Measurements from ENCODE around the gene PSMD14.

PSMD14 gene

DNA sequence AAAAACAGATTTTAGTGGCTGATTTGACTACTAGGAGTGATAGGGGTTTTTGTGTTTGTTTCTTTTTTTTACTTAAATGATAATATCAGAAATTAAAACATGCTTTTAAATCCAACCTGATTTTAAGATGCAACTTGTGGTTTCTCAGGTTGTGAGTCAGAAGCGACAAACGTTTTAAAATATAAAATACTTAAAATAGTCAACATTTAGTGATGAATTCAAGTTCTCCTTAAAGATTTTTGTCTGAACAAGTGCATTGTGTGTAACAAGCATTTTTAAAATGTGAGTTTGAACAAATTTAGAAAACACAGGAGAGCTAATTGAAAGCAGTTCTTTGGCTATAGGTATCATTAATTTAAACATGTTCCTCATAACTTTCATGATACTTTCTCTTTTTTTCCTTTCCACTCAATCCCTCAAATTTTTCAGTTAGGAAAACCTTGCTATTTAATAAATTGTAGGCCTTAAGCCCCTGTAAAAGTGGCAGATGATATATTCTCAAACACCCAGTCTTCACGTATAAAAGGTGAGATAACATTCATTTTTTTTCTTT lies 111.5 kb downstream of the PSMD14 start:
- Histone ChIP-seq H3K4ac (ENCODE audit: low read depth in 1 of 2, low read length in 2 of 2) (no peak overlapping the region), H3K18ac (ENCODE audit: low read depth in 1 of 2, low read length in 2 of 2) (no peak overlapping the region), H2AFZ (ENCODE audit: low read depth, low read length) (no peak overlapping the region), H2BK120ac (ENCODE audit: low read depth, low read length) (no peak overlapping the region), H3K36me3 (ENCODE audit: control insufficient read depth in 1 of 2, insufficient read depth in 2 of 2, low read depth in 1 of 2, low read length in 2 of 2) (no peaks in the 10 kb centered on the region), H3K23ac (ENCODE audit: low read length in 2 of 2) (no peak overlapping the region), H3K9me3 (ENCODE audit: control insufficient read depth, low read length) (no peaks in the 10 kb centered on the region), H3K14ac (ENCODE audit: low read length in 2 of 2) (no peak overlapping the region), H2BK5ac (ENCODE audit: low read depth, low read length, poor library complexity, severe bottlenecking) (no peak overlapping the region), H3K27ac (ENCODE audit: low read length, poor library complexity, severe bottlenecking) (no peak overlapping the region), H3K79me1 (replicated peaks; ENCODE audit: low read length, poor library complexity, severe bottlenecking) (no peaks in the 10 kb centered on the region), H4K91ac (ENCODE audit: low read length) (no peak overlapping the region), H4K8ac (ENCODE audit: low read length) (no peak overlapping the region), H2BK15ac (ENCODE audit: low read depth, poor library complexity, severe bottlenecking) (no peak overlapping the region), H2AK5ac (ENCODE audit: low read length, severe bottlenecking) (no peak overlapping the region), H3K4me2 (ENCODE audit: low read length, poor library complexity, severe bottlenecking) (no peak overlapping the region), H2BK12ac (ENCODE audit: low read length in 2 of 2) (no peak overlapping the region), H3K27me3 (ENCODE audit: control insufficient read depth in 1 of 2, insufficient read depth in 1 of 2, low read length in 2 of 2) (peaks cover 88 to 100% of the 10 kb centered on the region in 2 experiments), H3K9ac (ENCODE audit: low read length) (no peak overlapping the region), H3K4me1 (ENCODE audit: control insufficient read depth, insufficient read depth, low read depth, low read length) (peaks cover 30% of the 10 kb centered on the region), H3K4me3 (ENCODE audit: insufficient read depth in 1 of 2, low read depth in 1 of 2, low read length in 2 of 2) (no peak overlapping the region)
- WGBS: no CpG with 5 or more reads among the region's 3 CpGs
- DNase-seq: no peak

DNA sequence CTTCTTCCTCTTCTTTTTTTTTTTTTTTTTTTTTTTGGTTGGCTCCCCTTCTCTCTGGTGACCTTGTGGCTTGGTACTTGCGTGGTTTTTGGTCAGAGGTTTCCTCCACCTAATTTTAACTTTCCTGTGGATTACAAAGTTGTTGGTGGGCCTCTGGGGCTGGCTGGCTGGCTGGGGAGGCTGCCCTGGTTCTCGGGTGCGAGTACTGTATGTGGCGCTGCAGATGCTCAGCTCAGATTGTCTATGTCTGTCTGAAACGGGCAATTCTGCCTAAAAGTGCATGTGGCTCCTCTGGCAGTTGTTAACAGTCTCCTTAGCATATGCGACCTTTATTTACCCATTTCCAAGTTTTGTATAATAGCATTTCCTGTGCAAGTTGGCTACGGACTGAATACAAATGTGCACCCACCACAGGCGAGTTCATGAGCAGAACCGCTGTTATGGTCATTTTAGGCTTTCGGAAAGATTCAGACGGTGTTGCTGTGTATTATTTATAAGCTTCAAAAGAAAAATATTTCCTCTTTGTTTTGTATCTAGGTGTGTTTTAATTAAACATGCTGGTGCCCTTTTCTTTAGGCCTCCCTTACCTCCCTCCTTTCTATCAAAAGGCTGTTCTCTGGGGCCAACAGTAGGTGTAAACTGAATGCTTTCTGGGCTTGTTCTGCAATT lies 112.3 kb downstream of the PSMD14 start:
- Histone ChIP-seq H3K4ac (ENCODE audit: low read depth in 1 of 2, low read length in 2 of 2) (no peak overlapping the region), H3K27ac (ENCODE audit: low read length, poor library complexity, severe bottlenecking) (peak overlapping the region; percentile 19), H2BK120ac (ENCODE audit: low read depth, low read length) (no peak overlapping the region), H3K14ac (ENCODE audit: low read length in 2 of 2) (no peak overlapping the region), H3K27me3 (ENCODE audit: control insufficient read depth in 1 of 2, insufficient read depth in 1 of 2, low read length in 2 of 2) (peaks cover 87 to 100% of the 10 kb centered on the region in 2 experiments), H4K8ac (ENCODE audit: low read length) (no peak overlapping the region), H3K9ac (ENCODE audit: low read length) (no peak overlapping the region), H2BK5ac (ENCODE audit: low read depth, low read length, poor library complexity, severe bottlenecking) (no peak overlapping the region), H2BK15ac (ENCODE audit: low read depth, poor library complexity, severe bottlenecking) (no peak overlapping the region), H3K9me3 (ENCODE audit: control insufficient read depth, low read length) (no peaks in the 10 kb centered on the region), H3K18ac (ENCODE audit: low read depth in 1 of 2, low read length in 2 of 2) (no peak overlapping the region), H4K91ac (ENCODE audit: low read length) (no peak overlapping the region), H3K79me1 (replicated peaks; ENCODE audit: low read length, poor library complexity, severe bottlenecking) (no peaks in the 10 kb centered on the region), H3K4me3 (ENCODE audit: insufficient read depth in 1 of 2, low read depth in 1 of 2, low read length in 2 of 2) (no peak overlapping the region), H3K4me2 (ENCODE audit: low read length, poor library complexity, severe bottlenecking) (no peak overlapping the region), H2AK5ac (ENCODE audit: low read length, severe bottlenecking) (no peak overlapping the region), H3K23ac (ENCODE audit: low read length in 2 of 2) (no peak overlapping the region), H2BK12ac (ENCODE audit: low read length in 2 of 2) (no peak overlapping the region), H3K36me3 (ENCODE audit: control insufficient read depth in 1 of 2, insufficient read depth in 2 of 2, low read depth in 1 of 2, low read length in 2 of 2) (no peaks in the 10 kb centered on the region), H3K4me1 (ENCODE audit: control insufficient read depth, insufficient read depth, low read depth, low read length) (peaks cover 24% of the 10 kb centered on the region), H2AFZ (ENCODE audit: low read depth, low read length) (no peak overlapping the region)
- WGBS: 14% methylated on average over 3 of the region's 11 CpGs
- DNase-seq: no peak

DNA sequence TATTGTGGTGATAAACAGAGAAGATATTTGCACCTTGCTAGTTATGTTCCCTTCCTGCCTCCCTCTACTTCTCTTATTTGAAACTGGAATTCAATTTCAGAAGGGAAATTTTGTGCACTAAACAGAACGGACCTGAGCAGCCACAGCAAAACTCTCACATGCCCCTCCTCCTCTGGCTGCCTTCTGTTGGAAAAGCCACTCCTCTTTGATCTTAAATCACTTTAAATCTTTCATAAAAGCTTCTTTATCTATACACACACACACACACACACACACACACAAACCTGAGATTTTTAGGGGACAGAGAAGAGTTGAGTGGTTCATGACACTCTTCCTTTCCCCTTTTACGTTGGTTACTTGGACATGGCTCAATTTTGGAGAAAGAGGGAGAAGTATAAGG lies 113.5 kb downstream of the PSMD14 start:
- H3K23ac ChIP-seq (ENCODE audit: low read length in 2 of 2): no peak overlapping the region
- H3K14ac ChIP-seq (ENCODE audit: low read length in 2 of 2): no peak overlapping the region
- 9% methylated on average over 1 of the region's 2 CpGs for WGBS
- no peaks in the 10 kb centered on the region for H3K9me3 ChIP-seq (ENCODE audit: control insufficient read depth, low read length)
- H3K27me3 ChIP-seq (ENCODE audit: control insufficient read depth in 1 of 2, insufficient read depth in 1 of 2, low read length in 2 of 2): peaks cover 83 to 100% of the 10 kb centered on the region in 2 experiments
- H3K4ac ChIP-seq (ENCODE audit: low read depth in 1 of 2, low read length in 2 of 2): no peak overlapping the region
- H3K4me2 ChIP-seq (ENCODE audit: low read length, poor library complexity, severe bottlenecking): no peak overlapping the region
- no peak overlapping the region for H4K8ac ChIP-seq (ENCODE audit: low read length)
- H2BK12ac ChIP-seq (ENCODE audit: low read length in 2 of 2): no peak overlapping the region
- no peak overlapping the region for H3K9ac ChIP-seq (ENCODE audit: low read length)
- no peak overlapping the region for H2BK120ac ChIP-seq (ENCODE audit: low read depth, low read length)
- no peak overlapping the region for H2AFZ ChIP-seq (ENCODE audit: low read depth, low read length)
- peaks cover 22% of the 10 kb centered on the region for H3K4me1 ChIP-seq (ENCODE audit: control insufficient read depth, insufficient read depth, low read depth, low read length)
- no peak overlapping the region for H2BK15ac ChIP-seq (ENCODE audit: low read depth, poor library complexity, severe bottlenecking)
- no peak for DNase-seq
- no peaks in the 10 kb centered on the region for H3K36me3 ChIP-seq (ENCODE audit: control insufficient read depth in 1 of 2, insufficient read depth in 2 of 2, low read depth in 1 of 2, low read length in 2 of 2)
- no peak overlapping the region for H4K91ac ChIP-seq (ENCODE audit: low read length)
- no peak overlapping the region for H2BK5ac ChIP-seq (ENCODE audit: low read depth, low read length, poor library complexity, severe bottlenecking)
- H3K27ac ChIP-seq (ENCODE audit: low read length, poor library complexity, severe bottlenecking): peak overlapping the region; percentile 19
- H2AK5ac ChIP-seq (ENCODE audit: low read length, severe bottlenecking): no peak overlapping the region
- no peak overlapping the region for H3K4me3 ChIP-seq (ENCODE audit: insufficient read depth in 1 of 2, low read depth in 1 of 2, low read length in 2 of 2)
- H3K18ac ChIP-seq (ENCODE audit: low read depth in 1 of 2, low read length in 2 of 2): no peak overlapping the region
- no peaks in the 10 kb centered on the region for H3K79me1 ChIP-seq (replicated peaks; ENCODE audit: low read length, poor library complexity, severe bottlenecking)

GRCh38 chr2:161422816-161423403 lies 114.7 kb downstream of the PSMD14 start:
- peak overlapping the region; percentile 54 for H2AFZ ChIP-seq (ENCODE audit: low read depth, low read length)
- no peak overlapping the region for H2BK12ac ChIP-seq (ENCODE audit: low read length in 2 of 2)
- no peak overlapping the region for H3K18ac ChIP-seq (ENCODE audit: low read depth in 1 of 2, low read length in 2 of 2)
- H2BK120ac ChIP-seq (ENCODE audit: low read depth, low read length): no peak overlapping the region
- no peak overlapping the region for H2BK5ac ChIP-seq (ENCODE audit: low read depth, low read length, poor library complexity, severe bottlenecking)
- no peak for DNase-seq
- no peak overlapping the region for H4K8ac ChIP-seq (ENCODE audit: low read length)
- H3K14ac ChIP-seq (ENCODE audit: low read length in 2 of 2): no peak overlapping the region
- no peak overlapping the region for H3K4ac ChIP-seq (ENCODE audit: low read depth in 1 of 2, low read length in 2 of 2)
- H3K23ac ChIP-seq (ENCODE audit: low read length in 2 of 2): no peak overlapping the region
- no peak overlapping the region for H2AK5ac ChIP-seq (ENCODE audit: low read length, severe bottlenecking)
- peak overlapping the region; percentile 2 for H3K27ac ChIP-seq (ENCODE audit: low read length, poor library complexity, severe bottlenecking)
- peaks cover 83 to 100% of the 10 kb centered on the region in 2 experiments for H3K27me3 ChIP-seq (ENCODE audit: control insufficient read depth in 1 of 2, insufficient read depth in 1 of 2, low read length in 2 of 2)
- H3K4me2 ChIP-seq (ENCODE audit: low read length, poor library complexity, severe bottlenecking): peak overlapping the region; percentile 84
- H3K4me1 ChIP-seq (ENCODE audit: control insufficient read depth, insufficient read depth, low read depth, low read length): peaks cover 28% of the 10 kb centered on the region
- H2BK15ac ChIP-seq (ENCODE audit: low read depth, poor library complexity, severe bottlenecking): no peak overlapping the region
- WGBS: 0% methylated on average over 1 of the region's 11 CpGs
- H3K9ac ChIP-seq (ENCODE audit: low read length): no peak overlapping the region
- H3K4me3 ChIP-seq (ENCODE audit: insufficient read depth in 1 of 2, low read depth in 1 of 2, low read length in 2 of 2): peak overlapping the region in 1 of 2 experiments; percentile 41
- no peak overlapping the region for H4K91ac ChIP-seq (ENCODE audit: low read length)
- H3K9me3 ChIP-seq (ENCODE audit: control insufficient read depth, low read length): no peaks in the 10 kb centered on the region
- H3K79me1 ChIP-seq (replicated peaks; ENCODE audit: low read length, poor library complexity, severe bottlenecking): no peaks in the 10 kb centered on the region
- H3K36me3 ChIP-seq (ENCODE audit: control insufficient read depth in 1 of 2, insufficient read depth in 2 of 2, low read depth in 1 of 2, low read length in 2 of 2): no peaks in the 10 kb centered on the region
